GM18873 (cell line): ENCODE results near the gene TMEM54.

Source experiments
- ATAC-seq: cut with Tn5 transposase; IDR thresholded peaks from one replicate; pipeline ENCODE4 v1.9.1; 2021; ENCODE audit warnings: mild to moderate bottlenecking, moderate library complexity, moderate number of reproducible peaks; ENCODE audit not compliant: unreplicated experiment, low FRiP score

TMEM54 gene

GRCh38 chr1:32900956-32901822 is at the start of gene TMEM54:
Gene TMEM54, minus strand, starts transcription at chr1:32901389. Its CDS starts 151 bp downstream, at chr1:32901238.
- no peak for ATAC-seq

DNA sequence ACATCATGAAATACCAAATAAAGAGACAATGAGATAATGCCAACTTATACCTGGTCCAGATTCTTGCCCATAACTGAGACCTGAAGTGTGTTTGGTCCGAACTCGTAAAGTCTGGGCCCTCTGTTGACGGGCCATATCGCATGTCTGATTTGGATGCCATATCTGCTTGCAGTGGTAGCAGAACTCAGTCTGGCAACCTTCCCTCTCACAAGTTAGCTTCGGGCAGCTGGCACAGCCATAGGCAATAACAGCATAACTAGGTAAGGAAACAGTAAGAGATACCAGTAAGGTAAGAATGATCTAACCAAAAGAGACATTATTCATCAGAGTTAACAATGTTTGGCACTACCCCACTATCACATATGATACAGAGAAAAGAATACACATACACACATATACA is 48.3 kb upstream of the TMEM54 start:
- ATAC-seq = no peak

DNA sequence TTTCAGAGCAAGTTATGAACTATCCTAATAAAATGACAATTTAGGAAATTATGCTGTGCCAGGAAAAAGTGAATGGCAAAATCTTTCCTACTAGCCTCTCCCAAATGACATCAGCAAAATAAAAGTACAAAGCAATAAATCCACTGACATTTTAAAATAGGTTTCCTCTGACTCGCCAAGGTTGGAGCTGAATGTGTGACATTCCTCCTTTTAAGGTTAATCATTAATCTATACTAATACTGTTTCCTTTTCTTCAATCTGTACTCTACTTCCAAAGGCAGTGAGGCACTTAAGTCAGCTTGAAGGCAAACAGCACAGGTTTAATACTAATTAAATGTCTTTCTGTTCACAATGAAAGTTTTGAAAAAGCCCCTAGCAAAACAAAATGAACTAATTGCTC is 47.7 kb upstream of the TMEM54 start:
- no peak for ATAC-seq

DNA sequence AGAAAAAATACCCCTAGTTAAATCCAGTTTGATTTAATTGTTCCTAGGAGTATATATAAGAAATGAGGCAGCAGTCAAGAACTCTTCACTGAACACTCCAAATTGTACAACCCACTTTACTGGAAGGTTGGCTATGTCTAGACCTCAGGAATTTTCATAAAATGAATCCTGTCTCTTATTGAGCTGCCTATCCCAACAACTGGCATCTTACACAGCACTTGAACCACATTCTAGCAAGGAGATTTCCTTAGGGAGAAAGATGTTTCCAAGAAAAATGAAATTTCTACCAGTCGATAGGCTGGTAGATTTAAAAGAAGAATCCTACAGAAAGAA is 47.2 kb upstream of the TMEM54 start:
- ATAC-seq = no peak

GRCh38 chr1:32947669-32948389 is 46.6 kb upstream of the TMEM54 start:
- no peak for ATAC-seq

- no peak for ATAC-seq
Observed at GRCh38 chr1:32946413-32946812, 45.2 kb upstream of the TMEM54 start.

DNA sequence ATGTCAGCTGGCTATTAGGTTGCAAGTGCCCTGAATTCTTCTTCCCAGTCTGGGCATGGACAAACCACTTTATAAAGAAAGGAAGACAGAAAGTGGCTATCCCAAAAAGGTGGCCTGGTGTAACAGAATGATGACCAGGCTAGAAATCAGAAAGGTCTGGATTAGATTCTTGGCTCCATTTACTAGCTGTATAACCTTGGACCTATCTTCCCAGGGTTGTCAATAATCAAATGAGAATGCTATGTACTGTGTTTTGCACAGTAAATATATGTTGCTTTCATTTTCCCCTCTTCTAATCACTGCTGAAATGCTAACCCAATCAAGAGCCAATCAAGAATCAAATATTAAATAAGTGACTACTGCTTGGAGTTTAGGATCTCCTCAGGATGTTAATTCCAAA is 43.0 kb upstream of the TMEM54 start:
- ATAC-seq = no peak

GRCh38 chr1:32939655-32940371 is 38.6 kb upstream of the TMEM54 start:
- ATAC-seq = no peak

GRCh38 chr1:32937061-32937460 is 35.9 kb upstream of the TMEM54 start:
- no peak for ATAC-seq

GRCh38 chr1:32934535-32934934 is 33.3 kb upstream of the TMEM54 start:
- ATAC-seq = no peak

- no peak for ATAC-seq
Observed at GRCh38 chr1:32933742-32934322, 32.6 kb upstream of the TMEM54 start.

- no peak for ATAC-seq
Observed at GRCh38 chr1:32931760-32932159, 30.6 kb upstream of the TMEM54 start.

DNA sequence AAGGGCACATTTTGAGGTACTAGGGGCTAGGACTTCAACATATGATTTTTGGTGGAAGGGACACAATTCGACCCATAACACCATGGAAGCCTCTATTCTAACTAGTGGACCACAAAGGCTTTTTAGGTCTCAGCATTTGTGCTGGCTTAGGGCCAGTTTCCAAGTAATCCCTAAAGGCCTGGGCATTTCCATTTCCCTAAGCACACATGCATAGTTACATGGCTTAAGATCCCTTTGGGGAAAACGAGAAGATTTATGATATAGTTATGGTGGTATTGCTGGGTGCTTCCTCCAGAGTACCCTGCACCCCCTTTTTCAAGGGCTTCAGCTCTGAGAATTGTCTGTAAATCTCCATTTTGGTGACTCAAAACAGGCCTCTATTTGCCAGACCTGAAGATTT is 28.2 kb upstream of the TMEM54 start:
- ATAC-seq = no peak

- ATAC-seq = no peak
Observed at GRCh38 chr1:32928715-32929114, 27.5 kb upstream of the TMEM54 start.

- no peak for ATAC-seq
Observed at GRCh38 chr1:32928285-32928684, 27.1 kb upstream of the TMEM54 start.

- ATAC-seq = no peak
Observed at GRCh38 chr1:32927441-32927840, 26.3 kb upstream of the TMEM54 start.

DNA sequence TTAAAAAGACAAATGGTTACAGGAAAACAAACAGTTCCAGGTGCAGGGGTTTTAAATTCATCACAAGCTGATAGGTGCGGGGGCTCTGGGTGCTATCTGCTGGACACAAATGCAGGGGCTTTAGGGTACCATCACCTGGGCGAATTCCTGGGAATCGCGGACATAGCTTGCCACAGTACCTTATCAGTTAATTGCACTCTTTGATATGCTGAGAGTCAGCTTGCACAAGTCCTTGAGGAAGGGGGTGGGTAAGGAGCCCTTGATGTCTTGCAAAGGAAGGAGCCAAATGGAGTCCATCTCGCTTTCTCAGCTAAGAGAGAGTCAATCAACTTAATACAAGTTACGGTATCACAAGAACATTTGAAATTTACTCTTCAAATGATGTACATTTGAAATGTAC is 25.4 kb upstream of the TMEM54 start:
- ATAC-seq = no peak

- ATAC-seq = no peak
Observed at GRCh38 chr1:32925403-32926162, 24.4 kb upstream of the TMEM54 start.

DNA sequence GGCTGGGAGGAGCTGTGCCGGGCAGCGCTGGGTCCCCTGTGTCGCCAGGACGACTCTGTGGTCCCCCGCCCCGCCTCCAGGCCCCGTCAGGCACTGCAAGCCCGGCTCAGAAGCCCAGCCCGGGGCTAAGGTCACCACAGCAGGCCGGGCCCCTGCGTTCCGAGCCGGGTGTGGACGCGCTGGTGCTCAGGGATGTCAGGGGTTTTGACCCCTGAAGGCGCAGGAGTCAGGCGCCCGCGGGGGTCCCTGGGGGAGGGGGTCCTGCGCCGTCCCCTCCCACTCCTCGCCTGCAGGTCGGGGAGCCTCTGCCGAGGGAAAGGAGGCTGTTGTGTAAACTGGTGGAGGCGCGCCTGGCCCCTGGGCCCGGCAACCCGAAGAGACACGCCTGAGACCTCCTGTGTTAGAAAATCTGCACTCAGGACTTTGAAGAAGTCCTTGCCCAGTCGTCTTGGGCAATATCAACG is 23.7 kb upstream of the TMEM54 start:
- ATAC-seq = no peak

- no peak for ATAC-seq
Observed at GRCh38 chr1:32920833-32921232, 19.6 kb upstream of the TMEM54 start.
